Activated CD4-positive, alpha-beta T cell treated with anti-CD3 and anti-CD28 coated beads, Interleukin-2, Interleukin-6, amounts not matched to agents 100 ng/mL and 50 ng/mL, durations not matched to agents 16 hours and 8 hours (primary cell): ENCODE results near the gene DERA.
"Not testable (repeated sequence)": the region's sequence is repeated elsewhere in the genome, so short reads cannot be mapped to it uniquely, and the experiment has no call there.

Experiments used
- DNase-seq: peaks from one replicate; pipeline ENCODE4 v3.0.0-alpha.2; 2020

DERA gene

DNA sequence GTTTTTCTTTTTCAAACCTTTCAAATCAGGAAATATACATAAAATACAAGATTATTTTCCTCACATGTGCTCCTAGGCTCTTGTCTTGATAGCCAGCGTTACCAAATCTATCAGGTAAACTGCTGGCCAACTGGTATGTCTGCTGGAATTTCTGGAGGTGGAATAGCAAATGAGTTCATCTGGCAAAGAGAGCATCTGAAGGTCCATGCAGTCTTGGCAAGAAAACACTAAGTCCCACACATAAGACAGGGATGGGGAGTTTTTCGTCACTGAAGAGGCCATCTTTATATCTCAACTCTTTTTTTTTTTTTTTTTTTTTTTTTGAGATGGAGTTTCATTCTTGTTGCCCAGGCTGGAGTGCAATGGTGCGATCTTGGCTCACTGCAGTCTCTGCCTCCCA lies 60.1 kb downstream of the DERA start:
- DNase-seq: no peak

DNA sequence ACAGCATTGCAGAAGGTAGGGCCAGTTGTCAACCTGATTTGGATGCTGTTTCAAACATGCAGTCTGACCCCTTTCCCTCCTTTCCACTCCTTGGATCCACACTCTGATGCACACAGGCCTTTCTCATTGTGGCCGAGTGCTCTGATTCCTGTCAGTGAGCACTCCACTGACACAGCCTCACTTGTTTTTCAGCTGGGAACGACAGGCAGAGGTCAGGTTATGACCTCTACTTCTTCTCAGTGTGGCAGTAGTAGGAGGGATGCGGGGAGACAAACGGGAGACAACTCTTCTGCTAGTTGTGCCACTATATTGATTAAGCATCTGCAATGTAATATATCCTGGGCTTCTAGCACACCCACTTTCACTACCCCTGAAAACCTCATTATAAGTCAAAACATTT lies 61.8 kb downstream of the DERA start:
- no peak for DNase-seq

DNA sequence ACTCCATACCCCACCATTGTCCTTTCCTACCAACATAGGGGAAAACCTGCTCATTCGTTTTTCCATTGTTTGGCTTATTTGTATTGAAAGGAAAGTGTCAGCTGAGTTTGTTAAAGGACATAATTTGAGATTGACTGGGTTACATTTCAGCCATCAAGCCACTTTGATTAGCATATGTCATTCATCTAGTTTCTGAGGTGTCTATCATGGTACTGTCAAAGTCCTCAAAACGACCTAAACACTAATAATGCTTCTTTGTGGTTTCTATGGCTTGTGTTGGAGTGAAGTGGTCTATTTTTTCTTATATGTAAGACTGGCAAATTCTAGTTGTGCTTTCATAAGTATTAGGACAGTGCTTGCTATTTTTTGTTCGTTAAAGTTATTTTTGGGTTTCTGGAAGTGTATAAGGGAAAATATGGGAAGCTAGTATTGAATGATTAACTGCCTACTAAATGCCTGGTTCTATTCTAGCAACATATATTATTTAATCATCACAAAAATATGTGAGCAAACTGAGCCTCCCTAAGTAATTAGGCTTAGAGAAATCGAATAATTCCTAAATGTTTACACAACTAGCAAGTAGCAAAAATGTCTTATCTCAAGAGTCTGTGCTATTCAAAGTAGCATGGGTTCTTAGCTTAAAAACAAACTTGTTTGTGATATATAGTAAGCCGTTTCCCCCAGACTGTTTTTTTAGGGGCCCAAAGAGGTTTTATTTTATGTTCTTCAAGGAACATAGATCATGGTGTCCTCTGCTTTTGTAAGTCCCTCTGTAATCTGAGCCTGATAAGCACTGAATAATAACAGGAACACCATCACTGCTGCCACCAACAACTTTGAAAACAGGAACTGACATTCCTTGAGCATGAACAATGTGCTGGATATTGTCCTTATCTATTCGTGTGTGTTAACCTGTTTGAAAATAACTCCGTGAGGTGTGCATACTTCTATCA lies 67.1 kb downstream of the DERA start:
- DNase-seq: no peak

DNA sequence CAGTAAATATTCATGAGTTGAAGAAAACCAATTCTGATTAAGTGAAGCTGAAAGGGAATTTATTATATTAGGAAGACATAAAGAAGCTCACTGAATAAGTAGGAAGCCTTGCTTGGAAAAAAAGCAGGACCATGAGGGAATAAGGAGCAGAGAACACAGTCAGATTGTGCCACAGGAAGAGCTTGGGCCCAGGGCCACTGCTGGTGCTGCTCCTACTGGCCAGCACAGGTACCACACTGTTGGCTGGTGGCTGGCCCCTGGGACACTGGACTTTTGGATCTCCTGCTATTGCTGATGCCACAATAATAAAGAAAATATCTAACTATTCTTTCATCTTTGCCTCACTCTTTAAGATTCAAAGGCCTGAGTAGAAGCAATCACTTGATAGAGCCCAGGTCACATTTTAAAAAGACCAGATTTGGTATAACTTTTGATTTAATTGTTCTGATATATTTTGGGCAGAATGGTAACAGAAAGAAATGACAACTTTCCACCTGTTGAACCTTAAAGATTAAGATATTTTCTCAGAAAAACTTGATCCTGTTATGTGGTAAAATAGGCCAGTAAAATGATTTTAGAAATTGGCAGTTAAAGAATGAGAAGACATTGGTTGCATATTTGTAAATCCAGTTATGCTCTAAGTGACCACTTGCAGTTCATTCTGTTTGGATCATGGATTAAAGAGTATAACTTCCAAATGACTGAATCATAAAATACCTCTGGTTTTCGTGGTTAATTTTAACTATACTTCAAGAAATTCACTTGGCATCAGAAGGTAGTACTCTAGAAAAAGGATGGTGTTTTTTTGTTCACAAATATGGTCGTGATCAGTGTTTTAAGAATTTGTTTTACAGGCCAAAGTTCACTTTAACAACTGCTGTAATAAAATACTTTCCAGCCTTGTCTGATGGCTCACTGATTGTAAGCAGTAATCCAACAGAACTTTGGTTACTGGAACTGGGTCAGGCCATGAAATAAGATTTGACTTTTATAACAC lies 68.3 kb downstream of the DERA start:
- DNase-seq: no peak

DNA sequence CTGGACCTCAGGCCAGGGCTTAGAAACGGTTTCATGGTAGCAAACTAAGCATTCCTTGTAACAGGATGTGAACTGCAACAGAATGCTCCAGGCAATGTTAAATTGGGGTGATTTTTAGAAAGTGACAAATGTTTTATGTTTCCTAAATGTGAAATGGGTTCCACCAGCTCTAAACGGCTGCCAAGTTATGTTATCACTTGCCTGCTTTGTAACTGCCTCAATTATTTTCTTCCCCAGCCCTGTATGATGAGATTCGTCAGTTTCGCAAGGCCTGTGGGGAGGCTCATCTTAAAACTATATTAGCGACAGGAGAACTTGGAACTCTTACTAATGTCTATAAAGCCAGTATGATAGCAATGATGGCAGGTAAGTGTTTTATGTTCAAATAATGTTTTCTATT lies 70.9 kb downstream of the DERA start:
- DNase-seq: no peak

DNA sequence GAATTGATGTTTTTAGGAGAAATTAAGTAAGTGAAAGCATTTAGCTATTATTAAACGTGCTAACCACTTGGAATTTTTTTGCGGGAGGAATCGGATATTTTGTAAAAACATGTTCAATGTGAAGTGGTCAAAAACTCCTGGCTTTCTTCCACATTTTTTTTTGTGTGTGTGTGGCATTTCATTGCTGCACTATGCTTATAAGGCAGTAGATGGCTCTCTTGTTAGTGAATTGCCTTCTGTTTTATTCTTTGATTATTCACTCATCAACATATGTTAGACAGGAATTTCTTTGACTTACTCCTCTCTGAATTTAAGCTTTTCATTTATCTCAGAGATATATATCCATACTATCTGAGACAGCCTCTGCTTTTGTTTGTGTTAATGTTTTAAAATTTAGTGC lies 71.3 kb downstream of the DERA start:
- DNase-seq: no peak

DNA sequence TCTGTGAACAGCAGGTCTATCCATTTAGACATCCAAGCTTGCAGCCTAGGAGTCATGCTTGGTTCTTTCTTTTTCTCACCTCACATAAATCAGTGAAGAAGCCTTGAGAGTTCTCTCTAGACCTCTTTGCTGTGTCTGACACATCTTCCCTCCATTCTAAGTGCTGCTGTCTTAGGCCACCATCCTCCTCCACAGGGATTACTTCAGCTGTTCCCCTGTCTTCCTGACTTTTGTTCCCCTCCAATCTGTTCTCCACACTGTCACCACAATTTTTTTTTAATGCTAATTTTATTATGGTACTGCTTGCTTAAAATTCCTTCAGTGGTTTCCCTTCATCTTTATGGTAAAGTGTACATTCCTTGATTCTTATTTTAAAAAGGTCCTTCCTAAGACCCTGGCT lies 71.8 kb downstream of the DERA start:
- no peak for DNase-seq

DNA sequence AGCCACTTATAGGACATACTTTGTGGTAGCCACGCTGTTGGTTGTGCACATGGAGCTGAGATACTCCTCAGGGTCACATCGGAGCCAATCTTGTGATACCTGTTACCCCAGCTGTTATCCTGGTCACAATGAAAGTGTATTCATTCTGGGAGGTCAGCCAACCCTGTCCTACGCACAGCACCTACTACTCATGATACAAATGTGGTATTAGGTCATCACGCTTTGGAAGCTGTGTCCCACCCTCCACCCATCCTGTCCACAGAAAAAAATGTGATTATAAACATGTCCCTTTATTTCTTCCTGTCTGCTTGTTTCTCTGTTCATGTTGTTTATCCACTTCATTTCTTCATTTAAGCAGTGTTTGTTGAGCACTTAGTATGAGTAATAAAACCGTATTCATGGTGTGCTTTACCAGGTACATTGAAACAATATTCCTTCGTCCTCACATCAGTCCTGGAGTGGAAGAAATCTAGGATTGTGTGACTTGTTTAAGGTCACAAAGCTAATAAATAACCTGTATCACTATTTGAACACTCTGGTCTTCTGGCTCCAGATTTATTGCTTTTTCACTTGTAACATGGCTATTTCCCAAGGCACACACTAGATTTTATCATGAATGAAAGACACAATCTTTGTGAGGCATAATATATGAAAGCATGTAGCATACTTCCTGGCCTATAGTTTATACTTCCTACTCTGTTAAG lies 73.1 kb downstream of the DERA start:
- DNase-seq: no peak

DNA sequence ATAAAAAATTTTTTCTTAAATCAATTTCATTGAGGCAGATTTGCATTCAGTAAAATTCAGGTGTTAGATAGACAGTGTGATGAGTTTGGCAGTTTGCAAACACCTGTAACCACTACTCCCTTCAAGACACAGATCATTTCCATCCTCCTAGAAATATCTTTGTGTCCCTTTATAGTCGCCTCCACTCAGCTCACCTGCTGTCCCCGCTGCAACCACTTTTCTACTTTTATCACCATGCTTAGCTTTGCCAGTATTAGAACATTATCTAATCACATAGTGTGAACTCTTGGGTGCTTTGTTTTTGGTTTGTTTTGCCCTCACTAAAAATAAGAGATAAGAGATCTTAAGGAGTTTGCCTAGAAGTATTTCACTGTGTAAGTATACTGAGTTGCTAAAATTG lies 73.8 kb downstream of the DERA start:
- DNase-seq: no peak

DNA sequence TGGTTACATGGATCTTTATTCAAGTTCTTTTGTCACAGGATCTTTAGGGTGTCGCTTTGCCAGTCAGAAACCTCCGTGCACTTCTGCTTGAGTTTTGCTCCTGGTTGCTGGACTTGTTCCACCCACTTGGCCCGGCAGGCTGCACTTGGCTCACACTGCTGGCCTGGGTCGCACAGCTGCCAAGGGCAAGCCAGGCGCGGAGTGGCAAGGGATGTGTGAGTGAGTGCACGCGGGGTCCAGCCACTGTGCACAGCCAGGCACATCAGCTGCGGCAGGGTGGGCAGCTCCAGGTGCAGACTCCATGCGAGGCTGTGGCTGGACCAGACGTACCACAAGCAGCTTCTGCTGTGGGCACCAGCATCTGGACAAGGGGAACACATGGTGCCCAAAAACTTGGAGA lies 76.6 kb downstream of the DERA start:
- DNase-seq: no peak

DNA sequence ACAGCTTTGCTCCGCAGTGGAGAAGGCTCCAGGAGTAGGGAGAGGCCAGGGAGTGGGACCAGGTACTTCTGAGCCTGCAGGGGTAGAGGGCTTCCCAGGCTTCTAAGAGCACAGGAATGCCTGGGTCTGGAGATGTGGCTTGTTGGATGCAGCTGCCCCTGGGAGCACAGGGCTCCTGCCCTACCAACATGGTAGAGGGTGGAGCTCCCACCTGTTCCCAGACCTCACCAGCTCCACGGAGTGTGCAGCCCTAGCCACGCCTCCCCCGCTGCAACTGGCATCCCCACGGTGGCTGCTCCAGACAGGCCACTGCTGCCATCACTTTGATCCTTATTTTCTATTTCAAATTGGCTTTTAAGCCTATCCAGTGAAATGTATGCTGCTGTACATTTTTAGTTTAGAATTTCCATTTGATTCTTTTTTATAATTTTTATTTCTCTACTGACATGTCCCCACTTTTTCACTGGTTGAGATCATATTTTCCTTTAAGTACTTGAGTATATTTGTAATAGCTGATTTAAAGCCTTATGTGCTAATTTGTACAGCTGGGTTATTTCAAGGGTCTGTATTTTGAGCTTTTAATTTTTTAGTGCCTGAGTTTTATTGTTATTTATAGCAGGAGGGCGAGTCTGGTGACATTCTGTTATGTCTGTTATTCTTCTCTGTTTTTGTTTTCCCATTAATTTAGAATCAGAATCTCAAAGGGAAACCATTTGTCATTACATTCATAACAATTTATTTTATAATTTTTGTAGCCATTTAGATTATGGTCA lies 78.0 kb downstream of the DERA start:
- DNase-seq: no peak

DNA sequence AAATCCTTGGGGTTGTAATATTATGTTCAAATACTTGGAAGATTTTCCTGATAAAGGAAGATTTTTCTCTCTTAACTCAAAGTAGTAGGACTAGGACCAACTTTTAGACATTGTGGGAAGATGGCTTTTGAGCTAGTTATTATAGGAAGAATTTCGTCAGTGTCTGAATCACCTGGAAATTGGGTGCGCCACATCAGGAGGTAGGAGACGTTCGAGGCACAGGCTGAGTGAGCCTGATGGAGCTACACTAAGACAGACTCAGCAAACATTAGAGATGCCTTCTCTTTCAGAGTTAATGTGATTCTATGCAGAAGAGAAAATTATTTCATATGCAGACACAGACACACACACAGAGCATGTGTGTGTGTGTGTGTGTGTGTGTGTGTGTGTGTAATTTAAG lies 84.7 kb downstream of the DERA start:
- DNase-seq: no peak

DNA sequence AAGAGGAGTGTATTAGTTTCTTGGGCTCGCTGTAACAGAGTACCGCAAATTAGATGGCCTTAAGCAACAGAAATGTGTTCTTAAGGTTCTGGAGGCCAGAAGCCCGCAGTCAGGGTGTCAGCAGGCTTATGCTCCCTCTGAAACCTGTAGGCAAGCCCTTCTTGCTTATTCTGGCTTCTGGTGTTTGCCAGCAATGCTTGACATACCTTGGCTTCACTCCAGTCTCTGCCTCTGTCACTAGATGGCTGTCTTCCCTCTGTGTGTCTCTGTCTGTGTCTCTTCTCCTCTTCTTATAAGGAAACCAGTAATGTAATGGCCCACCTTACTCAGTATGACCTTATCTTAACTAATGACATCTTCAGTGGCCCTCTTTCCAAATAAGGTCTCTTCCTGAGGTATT lies 85.1 kb downstream of the DERA start:
- DNase-seq: no peak

DNA sequence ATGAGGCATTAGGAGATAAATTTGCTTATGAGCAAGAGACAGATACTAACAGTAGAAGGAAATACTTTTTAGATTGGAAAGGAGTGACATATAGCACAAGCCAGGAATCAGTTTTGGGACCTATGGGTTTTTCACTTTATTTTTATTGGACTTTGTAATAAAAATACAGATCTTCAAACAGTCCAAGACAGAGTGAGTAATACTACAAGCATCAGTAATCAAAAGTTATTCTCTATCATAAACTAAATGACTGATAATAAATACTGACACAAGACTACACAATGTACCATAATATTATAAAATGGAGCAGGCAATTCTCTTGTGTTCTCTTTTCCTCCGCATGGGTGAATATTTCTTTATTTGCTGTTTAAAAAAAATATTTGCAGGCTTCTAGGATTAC lies 85.8 kb downstream of the DERA start:
- no peak for DNase-seq

DNA sequence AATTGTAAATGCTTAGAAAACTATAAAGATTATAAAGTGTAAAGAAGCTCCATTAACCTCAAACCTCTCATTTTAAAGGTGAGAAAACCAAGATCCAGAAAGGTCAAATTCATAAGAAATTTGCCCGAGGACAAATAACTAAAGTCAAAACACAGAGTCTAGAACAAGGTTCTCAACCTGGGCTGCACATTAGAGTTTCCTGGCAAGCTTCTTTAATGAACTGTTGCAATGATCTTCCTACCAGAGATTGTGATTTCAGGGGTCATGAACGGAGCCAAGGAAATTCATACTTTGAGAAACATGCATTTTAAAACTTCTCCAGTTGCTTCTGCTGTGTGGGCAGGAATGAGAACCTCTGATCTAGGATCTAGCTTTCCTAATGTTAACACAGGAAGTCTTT lies 86.8 kb downstream of the DERA start:
- DNase-seq: no peak

DNA sequence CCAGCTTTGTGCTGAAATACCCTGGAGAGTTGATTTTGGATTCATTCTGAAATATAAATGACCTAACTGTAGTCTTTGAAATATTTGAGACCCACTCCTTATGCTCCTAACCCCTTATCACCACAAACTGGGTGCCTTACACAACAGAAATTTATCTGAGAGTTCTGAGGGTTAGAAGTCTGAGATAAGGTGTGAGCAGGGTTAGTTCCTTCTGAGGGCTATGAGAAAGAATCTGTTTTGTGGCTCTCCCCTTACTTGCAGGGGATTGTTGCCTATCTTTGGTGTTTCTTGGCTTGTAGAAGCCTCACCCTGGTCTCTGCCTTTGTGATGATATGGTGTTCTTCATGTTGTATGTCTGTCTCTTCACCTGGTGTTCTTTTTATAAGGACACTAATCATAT lies 91.7 kb downstream of the DERA start:
- no peak for DNase-seq

DNA sequence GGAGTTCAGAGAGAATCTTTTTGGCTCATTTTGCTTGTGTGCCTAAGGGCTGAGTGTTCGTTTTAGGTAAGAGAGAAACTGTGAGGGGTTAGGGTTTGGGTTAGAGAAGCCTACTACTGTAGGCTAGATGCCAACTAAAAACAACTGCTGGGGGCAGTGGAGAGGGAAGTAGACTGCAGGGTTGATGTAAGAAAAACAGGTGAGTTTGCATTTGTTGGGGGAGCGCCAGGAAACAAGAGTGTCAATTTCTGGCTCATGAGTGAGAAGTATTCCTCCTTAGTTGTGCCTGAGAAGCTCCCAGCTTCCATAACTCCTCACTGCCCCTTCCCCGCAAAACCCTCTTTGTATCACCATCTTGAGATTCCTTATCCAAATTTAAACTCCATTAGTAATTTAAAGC lies 92.3 kb downstream of the DERA start:
- no peak for DNase-seq

DNA sequence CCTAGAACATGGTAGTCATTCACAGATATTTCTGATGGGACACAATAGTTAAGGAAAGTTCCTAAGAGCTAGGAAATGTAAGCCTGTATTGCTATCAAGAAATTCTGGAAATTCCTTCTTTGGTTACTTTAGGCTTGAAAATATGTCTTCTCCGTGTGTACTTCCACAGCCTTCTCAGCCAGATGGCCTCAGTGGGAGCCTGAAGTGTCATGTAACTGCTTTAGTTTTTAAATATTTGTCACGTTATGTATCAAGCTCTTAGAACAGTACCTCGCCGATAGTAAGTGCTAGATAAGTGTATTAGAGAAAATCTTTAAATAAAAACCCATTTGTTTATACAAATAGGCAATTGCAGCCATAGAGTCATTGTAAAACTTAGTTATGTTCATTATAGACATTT lies 95.6 kb downstream of the DERA start:
- DNase-seq: no peak

DNA sequence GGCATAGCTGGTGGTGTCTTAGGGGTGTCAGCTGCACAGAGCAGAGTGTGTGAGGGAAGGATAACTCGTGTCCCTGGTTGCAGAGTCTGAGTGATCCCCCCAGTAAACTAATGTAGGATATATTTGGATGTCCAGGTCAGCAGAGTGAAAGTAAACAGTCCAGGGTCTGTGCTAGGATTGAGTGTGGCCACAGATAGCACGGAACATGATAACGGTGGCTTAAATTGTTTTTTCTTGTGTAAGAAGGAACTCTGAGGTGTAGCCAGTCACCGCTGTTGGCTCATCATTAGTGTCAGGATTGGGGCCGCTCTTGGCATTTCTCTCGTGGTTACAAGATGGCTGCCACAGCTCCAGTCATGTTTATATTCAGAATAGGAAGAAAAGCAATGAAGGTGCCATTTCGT lies 97.3 kb downstream of the DERA start:
- no peak for DNase-seq

DNA sequence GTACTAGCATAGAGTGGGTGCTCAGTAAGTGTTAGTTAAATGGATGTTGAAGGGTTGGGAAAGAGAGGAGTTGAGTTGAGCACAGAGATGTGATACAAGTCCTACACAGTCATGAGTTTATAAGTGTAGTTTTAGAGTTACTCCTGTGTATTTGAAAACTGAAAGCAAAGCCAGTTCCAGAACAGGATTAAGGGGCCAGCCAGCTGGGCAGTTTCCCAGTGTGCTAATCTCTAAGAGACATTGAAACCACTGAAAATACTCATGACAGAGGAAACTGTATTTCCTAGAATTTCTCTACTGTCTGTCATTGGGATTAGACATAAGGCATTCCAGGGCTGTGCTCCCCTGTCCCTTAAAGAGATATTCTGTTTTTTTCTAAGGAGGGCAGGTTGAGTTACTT lies 101.0 kb downstream of the DERA start:
- no peak for DNase-seq

DNA sequence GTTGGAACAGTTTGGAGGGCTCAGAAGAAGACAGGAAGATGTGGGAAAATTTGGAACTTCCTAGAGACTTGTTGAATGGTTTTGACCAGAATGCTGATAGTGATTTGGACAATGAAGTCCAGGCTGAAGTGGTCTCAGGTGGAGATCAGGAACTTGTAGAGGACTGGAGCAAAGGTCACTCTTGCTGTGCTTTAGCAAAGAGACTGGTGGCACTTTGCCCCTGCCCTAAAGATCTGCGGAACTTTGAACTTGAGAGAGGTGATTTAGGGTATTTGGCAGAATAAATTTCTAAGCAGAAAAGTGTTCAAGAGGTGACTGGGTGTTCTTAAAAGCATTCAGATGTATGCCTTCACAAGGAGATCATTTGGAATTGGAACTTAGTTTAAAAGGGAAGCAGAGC lies 102.6 kb downstream of the DERA start:
- DNase-seq: not testable (repeated sequence)

DNA sequence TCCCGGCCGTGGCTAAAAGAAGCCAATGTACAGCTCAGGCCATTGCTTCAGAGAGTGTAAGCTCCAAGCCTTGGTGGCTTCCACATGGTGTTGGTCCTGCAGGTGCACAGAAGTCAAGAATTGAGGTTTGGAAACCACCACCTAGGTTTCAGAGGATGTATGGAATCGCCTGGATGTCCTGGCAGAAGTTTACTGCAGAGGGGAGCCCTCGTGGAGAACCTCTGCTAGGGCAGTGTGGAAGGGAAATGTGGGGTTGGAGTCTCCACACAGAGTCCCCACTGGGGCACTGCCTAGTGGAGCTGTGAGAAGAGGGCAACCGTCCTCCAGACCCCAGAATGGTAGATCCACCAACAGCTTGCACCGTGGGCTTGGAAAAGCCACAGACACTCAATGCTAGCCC lies 103.3 kb downstream of the DERA start:
- not testable (repeated sequence) for DNase-seq
